ENCODE results near the gene PCGF3. TPM values are rescaled to one million over a fixed set of nuclear protein-coding genes. Genes with fewer than 3 reads are reported as not detected.

Gene PCGF3
- total and polyA plus RNA-seq, 3 donors from 2014 or later = 37.3 to 84.8 (median 84.2) TPM

DNA sequence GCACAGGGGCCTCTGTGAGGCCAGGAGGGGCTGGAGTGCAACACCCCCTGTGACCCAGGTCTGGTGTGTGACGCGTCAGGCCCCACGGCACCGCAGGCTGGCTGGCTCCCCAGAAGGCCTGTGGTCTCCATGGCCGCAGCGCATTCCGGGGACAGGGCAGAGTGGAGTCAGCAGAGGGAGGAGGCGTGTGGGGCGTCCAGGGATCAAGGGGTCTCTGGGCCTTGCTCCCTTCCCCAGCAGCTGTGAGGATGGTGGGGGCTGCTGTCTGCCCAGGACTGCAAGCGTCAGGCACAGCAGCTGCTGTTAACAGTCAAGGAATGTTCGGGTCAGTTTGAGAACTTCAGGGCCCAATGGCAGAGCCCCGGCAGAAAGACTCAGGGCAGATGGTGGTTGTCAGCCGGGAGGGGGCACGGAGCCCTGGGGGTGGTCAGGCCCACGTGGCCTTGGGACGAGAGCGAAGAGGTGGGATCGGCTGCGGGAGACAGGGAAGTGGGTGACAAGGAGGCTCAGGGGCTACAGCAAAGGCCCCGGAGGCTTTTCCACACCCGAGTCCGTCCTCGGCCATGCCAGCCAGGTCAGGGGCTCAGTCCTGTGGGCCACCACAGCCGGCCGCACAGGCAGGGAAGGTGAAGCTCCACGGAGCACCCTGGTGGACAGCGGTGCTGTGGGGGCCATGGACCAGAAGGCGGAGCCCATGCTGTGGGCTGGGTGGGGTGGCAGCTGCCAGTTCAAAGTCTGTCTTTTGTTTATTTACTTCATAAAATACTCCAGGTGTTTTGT, 18.3 kb downstream of the PCGF3 start:
- 56 to 64% methylated on average over 27 to 28 of the region's 28 CpGs for WGBS, 2 donors
- Histone ChIP-seq H3K4me1 (peaks cover 48% of the 10 kb centered on the region), H3K27me3 (no peaks in the 10 kb centered on the region), H3K9me3 (no peaks in the 10 kb centered on the region), H3K27ac (peak overlapping the region; percentile 11 to 59), H3K36me3 (ENCODE audit: low read depth, missing control alignments) (no peaks in the 10 kb centered on the region), H3K4me3 (no peak overlapping the region)
- no peak for DNase-seq
- TF ChIP-seq POLR2A (IDR thresholded peaks at IDR 0.05) = no peak
- TF ChIP-seq, protein P1, sequence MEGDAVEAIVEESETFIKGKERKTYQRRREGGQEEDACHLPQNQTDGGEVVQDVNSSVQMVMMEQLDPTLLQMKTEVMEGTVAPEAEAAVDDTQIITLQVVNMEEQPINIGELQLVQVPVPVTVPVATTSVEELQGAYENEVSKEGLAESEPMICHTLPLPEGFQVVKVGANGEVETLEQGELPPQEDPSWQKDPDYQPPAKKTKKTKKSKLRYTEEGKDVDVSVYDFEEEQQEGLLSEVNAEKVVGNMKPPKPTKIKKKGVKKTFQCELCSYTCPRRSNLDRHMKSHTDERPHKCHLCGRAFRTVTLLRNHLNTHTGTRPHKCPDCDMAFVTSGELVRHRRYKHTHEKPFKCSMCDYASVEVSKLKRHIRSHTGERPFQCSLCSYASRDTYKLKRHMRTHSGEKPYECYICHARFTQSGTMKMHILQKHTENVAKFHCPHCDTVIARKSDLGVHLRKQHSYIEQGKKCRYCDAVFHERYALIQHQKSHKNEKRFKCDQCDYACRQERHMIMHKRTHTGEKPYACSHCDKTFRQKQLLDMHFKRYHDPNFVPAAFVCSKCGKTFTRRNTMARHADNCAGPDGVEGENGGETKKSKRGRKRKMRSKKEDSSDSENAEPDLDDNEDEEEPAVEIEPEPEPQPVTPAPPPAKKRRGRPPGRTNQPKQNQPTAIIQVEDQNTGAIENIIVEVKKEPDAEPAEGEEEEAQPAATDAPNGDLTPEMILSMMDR (IDR thresholded peaks at IDR 0.05) = no peak
- intact Hi-C loops (cut with DNase I; ENCODE audit: low total_unique reads) = no loop called here

DNA sequence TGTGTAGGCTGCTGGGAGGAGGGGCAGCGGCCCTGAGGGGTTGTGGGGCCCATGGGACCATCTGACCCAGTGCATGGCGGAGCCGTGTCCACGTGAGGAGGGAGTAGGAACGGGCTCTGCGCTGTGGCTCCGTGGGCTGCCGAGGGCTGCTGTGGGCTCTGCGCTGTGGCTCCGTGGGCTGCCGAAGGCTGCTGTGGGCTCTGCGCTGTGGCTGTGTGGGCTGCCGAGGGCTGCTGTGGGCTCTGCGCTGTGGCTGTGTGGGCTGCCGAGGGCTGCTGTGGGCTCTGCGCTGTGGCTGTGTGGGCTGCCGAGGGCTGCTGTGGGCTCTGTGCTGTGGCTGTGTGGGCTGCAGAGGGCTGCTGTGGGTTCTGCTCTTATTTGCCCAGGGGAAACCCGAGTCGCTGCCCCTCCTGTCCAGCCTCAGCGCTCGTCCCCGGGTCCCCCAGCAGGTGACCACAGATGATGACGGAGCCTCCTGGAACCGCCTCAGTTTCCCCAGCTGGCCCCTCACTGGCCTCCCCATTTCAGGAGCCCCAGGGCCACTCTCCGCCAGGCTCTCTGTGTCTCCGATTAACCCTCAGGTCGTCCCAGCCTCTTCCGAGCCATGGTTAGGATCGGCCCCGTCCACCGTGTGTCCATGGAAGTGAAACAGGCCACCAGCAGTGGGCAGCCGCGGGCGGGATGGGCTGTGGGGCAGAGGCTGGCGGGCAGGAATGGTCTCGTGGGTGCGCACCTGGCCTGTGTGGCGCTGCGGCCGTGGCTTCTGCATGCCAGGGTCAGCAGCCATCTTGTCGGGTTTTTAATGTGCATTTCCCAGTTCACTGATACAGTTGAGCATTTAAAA, 20.0 kb downstream of the PCGF3 start:
- no peak overlapping the region for H3K27ac ChIP-seq
- no peak overlapping the region for H3K4me3 ChIP-seq
- DNase-seq = no peak
- TF ChIP-seq POLR2A (IDR thresholded peaks at IDR 0.05) = no peak
- TF ChIP-seq, protein P1 (IDR thresholded peaks at IDR 0.05) = no peak
- H3K4me1 ChIP-seq = peaks cover 47% of the 10 kb centered on the region
- no peaks in the 10 kb centered on the region for H3K9me3 ChIP-seq
- no peaks in the 10 kb centered on the region for H3K27me3 ChIP-seq
- intact Hi-C loops (cut with DNase I; ENCODE audit: low total_unique reads) = no loop called here
- no peaks in the 10 kb centered on the region for H3K36me3 ChIP-seq (ENCODE audit: low read depth, missing control alignments)
- 87 to 95% methylated on average over 30 to 41 of the region's 41 CpGs for WGBS, 2 donors

DNA sequence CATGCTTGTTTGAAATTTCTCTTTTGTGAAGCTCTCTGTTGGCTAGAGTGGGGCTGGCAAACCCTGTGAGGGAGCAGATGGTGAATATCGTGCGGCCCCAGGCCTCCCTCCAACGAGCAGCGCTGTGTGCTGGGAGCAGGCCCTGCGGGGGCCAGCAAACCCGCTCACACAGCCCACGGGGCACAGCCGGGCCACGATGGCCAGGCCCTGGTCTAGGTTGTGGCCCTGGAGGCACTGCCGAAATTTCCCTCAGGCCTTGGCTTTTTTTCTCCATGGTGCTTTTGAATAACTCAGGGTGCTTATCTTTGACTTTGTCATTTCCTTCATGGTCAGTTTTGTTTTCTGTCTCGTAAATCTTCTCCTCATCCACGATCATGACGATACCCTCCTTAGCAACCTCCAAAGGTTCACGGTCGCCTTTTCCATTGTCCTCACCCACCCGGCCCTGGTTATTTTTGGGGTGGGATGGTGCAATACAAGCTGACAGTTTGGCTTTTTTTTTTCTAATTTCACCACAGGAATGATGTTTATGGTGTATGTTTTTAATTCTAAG, 20.7 kb downstream of the PCGF3 start:
- 40 to 43% methylated on average over 16 of the region's 16 CpGs for WGBS, 2 donors
- no peak for DNase-seq
- TF ChIP-seq POLR2A (IDR thresholded peaks at IDR 0.05) = no peak
- TF ChIP-seq, protein P1 (IDR thresholded peaks at IDR 0.05) = no peak
- H3K36me3 ChIP-seq (ENCODE audit: low read depth, missing control alignments) = no peaks in the 10 kb centered on the region
- peaks cover 40% of the 10 kb centered on the region for H3K4me1 ChIP-seq
- no peaks in the 10 kb centered on the region for H3K9me3 ChIP-seq
- peak overlapping the region in 1 of 2 donors; percentile 36 for H3K27ac ChIP-seq
- no peaks in the 10 kb centered on the region for H3K27me3 ChIP-seq
- H3K4me3 ChIP-seq = no peak overlapping the region
- intact Hi-C loops (cut with DNase I; ENCODE audit: low total_unique reads) = no loop called here

DNA sequence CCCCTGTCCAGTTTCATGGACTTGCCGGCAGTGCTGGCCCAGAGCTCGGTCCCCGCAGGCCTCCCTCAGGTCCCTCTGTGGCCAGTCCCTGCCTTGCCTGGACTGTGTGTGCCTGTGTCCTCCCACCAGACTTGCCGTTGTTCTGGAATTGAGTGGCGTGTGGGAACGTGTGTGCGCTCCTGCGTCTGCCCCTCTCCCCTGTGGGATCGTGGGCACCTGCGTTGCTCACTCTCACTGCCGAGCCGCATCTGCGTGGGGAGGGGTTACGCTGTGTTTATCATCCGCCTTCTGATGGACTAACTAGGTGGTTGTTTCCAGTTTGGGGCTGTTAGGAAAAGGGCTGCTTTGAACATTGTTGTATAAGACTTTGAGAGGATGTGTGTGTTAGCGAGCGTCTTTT, 21.2 kb downstream of the PCGF3 start:
- H3K27me3 ChIP-seq = no peaks in the 10 kb centered on the region
- intact Hi-C loops (cut with DNase I; ENCODE audit: low total_unique reads) = no loop called here
- peak overlapping the region in 1 of 2 donors; percentile 36 for H3K27ac ChIP-seq
- no peak for TF ChIP-seq POLR2A (IDR thresholded peaks at IDR 0.05)
- TF ChIP-seq, protein P1 (IDR thresholded peaks at IDR 0.05) = no peak
- no peaks in the 10 kb centered on the region for H3K36me3 ChIP-seq (ENCODE audit: low read depth, missing control alignments)
- H3K4me1 ChIP-seq = peaks cover 35% of the 10 kb centered on the region
- DNase-seq = no peak
- 48 to 50% methylated on average over 17 of the region's 17 CpGs for WGBS, 2 donors
- no peaks in the 10 kb centered on the region for H3K9me3 ChIP-seq
- H3K4me3 ChIP-seq = no peak overlapping the region

All from testis (tissue), 3 donors.